HUES64 (cell line): ENCODE measurements around the gene MRPL54.

Experiments used
- H3K27ac ChIP-seq: 2 replicates; pipeline ENCODE4 v1.7.0; 2013; ENCODE audit warnings: low read depth, low read length, inconsistent platforms
- H3K27me3 ChIP-seq: 2 replicates; pipeline ENCODE4 v1.6.1; 2013; ENCODE audit warnings: mild to moderate bottlenecking, low read length; ENCODE audit not compliant: insufficient read depth
- H3K36me3 ChIP-seq: 2 replicates; pipeline ENCODE4 v1.6.1; 2013; ENCODE audit warnings: mild to moderate bottlenecking, low read length; ENCODE audit not compliant: insufficient read depth
- H3K4me1 ChIP-seq: 2 replicates; pipeline ENCODE4 v1.6.1; 2013; ENCODE audit warnings: mild to moderate bottlenecking, low read length, moderate library complexity; ENCODE audit not compliant: insufficient read depth
- H3K4me3 ChIP-seq: 2 replicates; pipeline ENCODE4 v1.5.1; 2013; ENCODE audit warnings: mild to moderate bottlenecking, low read length, moderate library complexity
- H3K9ac ChIP-seq: 2 replicates; pipeline ENCODE4 v1.6.1; 2013; ENCODE audit warnings: mild to moderate bottlenecking, low read depth, low read length
- H3K9me3 ChIP-seq: 2 replicates; pipeline ENCODE4 v1.6.1; 2013; ENCODE audit warnings: low read depth, low read length; ENCODE audit not compliant: insufficient read depth
- WGBS: fragments of 150-250, 120-280 bp; methylation state at CpG from one replicate; pipeline ENCODE4 v1.1.7; 2013; ENCODE audit warnings: missing lambda C conversion rate; 5-methylcytosine and 5-hydroxymethylcytosine counted together

Gene MRPL54

GRCh38 chr19:3771000-3771905 is 8.8 kb downstream of the MRPL54 start:
- WGBS, result 75% methylated on average over 35 of the region's 35 CpGs
- no peak overlapping the region for H3K9ac ChIP-seq
- no peaks in the 10 kb centered on the region for H3K4me1 ChIP-seq
- H3K27ac ChIP-seq, result no peak overlapping the region
- no peaks in the 10 kb centered on the region for H3K27me3 ChIP-seq
- H3K4me3 ChIP-seq, result no peak overlapping the region
- H3K9me3 ChIP-seq, result no peaks in the 10 kb centered on the region
- H3K36me3 ChIP-seq, result peaks cover 13% of the 10 kb centered on the region; the same call in 1 of the 2 replicates

- no peak within 1 kb of the TSS for H3K27ac ChIP-seq
- no peaks in the 10 kb centered on the region for H3K27me3 ChIP-seq
- H3K4me3 ChIP-seq, result no peak within 1 kb of the TSS
- H3K36me3 ChIP-seq, result peaks cover 10% of the 10 kb centered on the region; the same call in 1 of the 2 replicates
- no peak within 1 kb of the TSS for H3K9ac ChIP-seq
- H3K4me1 ChIP-seq, result no peaks in the 10 kb centered on the region
- no peaks in the 10 kb centered on the region for H3K9me3 ChIP-seq
- 67% methylated on average over 20 of the region's 23 CpGs for WGBS
Measured at GRCh38 chr19:3771906-3772455, 9.5 kb downstream of the MRPL54 start, which contains the start of gene RAX2. TSS of gene RAX2 (minus strand) at chr19:3772228. CDS start at chr19:3771742, 486 bp downstream.

- H3K4me3 ChIP-seq, result no peak overlapping the region
- 87% methylated on average over 12 of the region's 12 CpGs for WGBS
- no peaks in the 10 kb centered on the region for H3K9me3 ChIP-seq
- no peaks in the 10 kb centered on the region for H3K27me3 ChIP-seq
- peak overlapping the region; percentile 20; the same call in 1 of the 2 replicates for H3K9ac ChIP-seq
- H3K4me1 ChIP-seq, result no peaks in the 10 kb centered on the region
- H3K27ac ChIP-seq, result no peak overlapping the region
- H3K36me3 ChIP-seq, result no peaks in the 10 kb centered on the region
Measured at GRCh38 chr19:3773814-3774515, 11.5 kb downstream of the MRPL54 start.

GRCh38 chr19:3774621-3775373 is 12.3 kb downstream of the MRPL54 start:
- H3K27me3 ChIP-seq, result no peaks in the 10 kb centered on the region

GRCh38 chr19:3775374-3775711 is 12.9 kb downstream of the MRPL54 start:
- Histone ChIP-seq H3K27ac (no peak overlapping the region), H3K9ac (no peak overlapping the region), H3K4me1 (no peaks in the 10 kb centered on the region), H3K36me3 (no peaks in the 10 kb centered on the region), H3K4me3 (no peak overlapping the region), H3K27me3 (no peaks in the 10 kb centered on the region), H3K9me3 (no peaks in the 10 kb centered on the region)
- WGBS, result 85% methylated on average over 2 of the region's 2 CpGs

More at GRCh38 chr19:3774621-3775373, 12.3 kb downstream of the MRPL54 start:
- Histone ChIP-seq H3K9me3 (no peaks in the 10 kb centered on the region), H3K4me1 (no peaks in the 10 kb centered on the region), H3K36me3 (no peaks in the 10 kb centered on the region), H3K4me3 (no peak overlapping the region), H3K9ac (no peak overlapping the region), H3K27ac (no peak overlapping the region)
- WGBS, result 84% methylated on average over 25 of the region's 25 CpGs

GRCh38 chr19:3775831-3776230 is 13.3 kb downstream of the MRPL54 start:
- H3K27ac ChIP-seq, result no peak overlapping the region
- no peaks in the 10 kb centered on the region for H3K9me3 ChIP-seq
- no peaks in the 10 kb centered on the region for H3K36me3 ChIP-seq
- no peak overlapping the region for H3K9ac ChIP-seq
- no peak overlapping the region for H3K4me3 ChIP-seq
- no peaks in the 10 kb centered on the region for H3K27me3 ChIP-seq
- no peaks in the 10 kb centered on the region for H3K4me1 ChIP-seq
- 92% methylated on average over 5 of the region's 5 CpGs for WGBS

- Histone ChIP-seq H3K36me3 (no peaks in the 10 kb centered on the region), H3K4me3 (no peak overlapping the region), H3K4me1 (no peaks in the 10 kb centered on the region), H3K9me3 (peaks cover 4% of the 10 kb centered on the region), H3K27ac (no peak overlapping the region), H3K9ac (no peak overlapping the region), H3K27me3 (no peaks in the 10 kb centered on the region)
- WGBS, result 87% methylated on average over 1 of the region's 1 CpG
Measured at GRCh38 chr19:3776479-3777040, 14.1 kb downstream of the MRPL54 start.

- Histone ChIP-seq H3K27ac (no peak overlapping the region), H3K4me1 (no peaks in the 10 kb centered on the region), H3K27me3 (no peaks in the 10 kb centered on the region), H3K9ac (no peak overlapping the region), H3K36me3 (no peaks in the 10 kb centered on the region), H3K9me3 (peaks cover 15% of the 10 kb centered on the region), H3K4me3 (no peak overlapping the region)
- 90% methylated on average over 37 of the region's 37 CpGs for WGBS
Measured at GRCh38 chr19:3778104-3778867, 15.8 kb downstream of the MRPL54 start.

GRCh38 chr19:3778899-3779723 is 16.6 kb downstream of the MRPL54 start:
- Histone ChIP-seq H3K9ac (no peak overlapping the region), H3K4me3 (no peak overlapping the region), H3K36me3 (no peaks in the 10 kb centered on the region), H3K27me3 (peaks cover 5% of the 10 kb centered on the region), H3K9me3 (peaks cover 15% of the 10 kb centered on the region), H3K27ac (no peak overlapping the region), H3K4me1 (no peaks in the 10 kb centered on the region)
- WGBS, result 83% methylated on average over 44 of the region's 44 CpGs
